Stimulated activated CD4-positive, alpha-beta T cell treated with anti-CD3 and anti-CD28 coated beads, Interleukin-15, amount 100 ng/mL, for 1 hour (primary cell): Measurements from ENCODE around the gene ABHD16A.

Experiments used
- DNase-seq, 2 donors: peaks; one replicate each; pipeline ENCODE4 v3.0.0-alpha.2; 2020; ENCODE audit warnings: low read depth in 1 of 2, low spot score in 1 of 2

The ABHD16A gene

GRCh38 chr6:31642798-31643570 lies 60.1 kb downstream of the ABHD16A start:
- DNase-seq: no peak

GRCh38 chr6:31641370-31641769 lies 61.8 kb downstream of the ABHD16A start:
- no peak for DNase-seq

GRCh38 chr6:31640612-31641011 lies 62.5 kb downstream of the ABHD16A start:
- no peak for DNase-seq

- DNase-seq: no peak
Measured at GRCh38 chr6:31639449-31639861, 63.7 kb downstream of the ABHD16A start.

- no peak for DNase-seq
Measured at GRCh38 chr6:31639043-31639442, 64.1 kb downstream of the ABHD16A start.
